IPS-11a (cell line): ENCODE measurements around the gene TMC1.
"Not testable (repeated sequence)": the region's sequence is repeated elsewhere in the genome, so short reads cannot be mapped to it uniquely, and the experiment has no call there.

Experiments used
- H3K4me3 ChIP-seq: one replicate; pipeline ENCODE4 v1.5.1; 2013; ENCODE audit warnings: low read depth, low read length, control low read depth

The TMC1 gene

DNA sequence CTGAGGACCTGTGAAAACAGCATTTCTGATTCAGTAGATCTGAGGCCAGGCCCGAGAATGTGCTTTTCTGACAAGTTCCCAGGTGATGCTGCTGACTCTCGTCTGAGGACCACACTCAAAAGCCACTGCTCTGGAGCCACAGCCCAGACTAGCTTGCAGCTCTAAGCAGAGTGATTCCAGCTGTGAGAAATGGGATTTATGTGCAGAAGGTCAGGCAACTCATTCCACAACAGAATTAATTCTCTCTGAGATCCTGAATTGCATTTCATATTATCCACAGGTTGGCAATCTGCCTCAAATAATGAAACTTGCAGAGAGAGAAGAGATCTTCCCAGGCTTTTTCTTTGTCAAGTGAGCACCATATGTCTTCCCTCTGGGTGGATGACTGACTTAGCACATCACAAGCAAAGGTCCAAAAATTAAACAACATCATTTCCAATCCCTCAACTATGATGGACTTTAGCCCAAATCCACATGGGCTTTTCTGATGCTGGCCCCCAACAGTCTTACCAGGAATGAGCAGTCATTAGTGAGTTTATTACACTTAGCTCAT is 291.2 kb downstream of the TMC1 start:
- no peak overlapping the region for H3K4me3 ChIP-seq

DNA sequence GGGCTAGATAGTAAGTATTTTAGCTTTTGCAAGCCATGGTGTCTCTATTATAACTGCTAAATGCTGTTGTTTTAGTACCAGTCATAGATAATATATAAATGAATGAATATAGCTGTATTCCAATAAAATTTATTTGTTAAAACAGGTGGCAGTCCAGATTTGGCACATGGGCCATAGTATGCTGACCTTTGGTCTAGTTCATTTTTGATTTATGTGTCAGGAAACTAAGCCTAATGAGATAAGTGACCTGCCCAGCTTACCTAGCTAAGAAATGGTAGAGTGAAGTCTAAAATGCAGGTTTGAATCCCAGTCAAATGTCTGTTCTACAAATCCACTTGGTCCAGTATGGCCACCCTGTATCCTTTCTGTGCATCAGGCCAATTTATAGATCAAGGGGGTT is 292.1 kb downstream of the TMC1 start:
- no peak overlapping the region for H3K4me3 ChIP-seq

DNA sequence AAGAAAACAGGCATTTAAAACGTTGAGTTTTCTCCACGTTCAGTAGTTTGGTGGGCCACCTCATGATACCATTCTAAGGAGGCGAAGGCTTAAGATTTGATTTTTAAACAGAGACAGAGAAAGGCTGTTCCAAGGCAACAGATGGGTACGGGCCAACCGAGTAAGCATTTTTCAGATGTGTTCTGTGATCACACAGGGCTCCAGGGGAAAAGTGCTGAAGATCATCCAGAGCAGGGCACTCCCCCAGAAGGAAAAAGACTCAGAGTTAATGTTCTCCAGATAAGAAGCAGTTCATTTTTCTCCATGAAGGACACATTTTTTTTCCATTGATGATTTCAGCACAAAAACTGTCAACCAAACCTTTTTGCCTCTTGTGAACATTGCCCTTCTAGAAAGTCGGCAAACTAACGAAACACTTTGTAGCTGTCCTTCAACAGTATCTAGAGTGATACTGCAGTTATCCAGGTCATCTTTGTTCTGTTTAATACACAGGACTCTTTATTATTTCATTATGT is 292.7 kb downstream of the TMC1 start:
- no peak overlapping the region for H3K4me3 ChIP-seq

DNA sequence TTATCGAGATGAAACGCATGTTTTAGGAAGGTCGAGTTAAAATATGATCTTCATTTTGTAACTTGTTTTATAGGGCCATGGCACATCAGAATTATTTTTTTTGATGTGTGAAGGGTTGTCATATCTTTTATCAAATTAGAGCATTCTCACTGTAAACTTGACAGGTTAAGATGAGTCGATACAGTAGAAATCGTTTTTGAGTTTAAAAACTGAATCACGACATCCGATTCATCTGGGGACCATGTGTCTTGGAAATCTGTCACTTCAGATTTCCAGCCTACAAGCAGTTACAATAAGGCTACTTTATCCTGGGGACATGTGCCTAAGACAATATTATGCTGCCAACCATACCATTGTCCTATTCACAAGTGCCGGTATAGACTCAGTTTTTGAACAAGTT is 295.3 kb downstream of the TMC1 start:
- no peak overlapping the region for H3K4me3 ChIP-seq

DNA sequence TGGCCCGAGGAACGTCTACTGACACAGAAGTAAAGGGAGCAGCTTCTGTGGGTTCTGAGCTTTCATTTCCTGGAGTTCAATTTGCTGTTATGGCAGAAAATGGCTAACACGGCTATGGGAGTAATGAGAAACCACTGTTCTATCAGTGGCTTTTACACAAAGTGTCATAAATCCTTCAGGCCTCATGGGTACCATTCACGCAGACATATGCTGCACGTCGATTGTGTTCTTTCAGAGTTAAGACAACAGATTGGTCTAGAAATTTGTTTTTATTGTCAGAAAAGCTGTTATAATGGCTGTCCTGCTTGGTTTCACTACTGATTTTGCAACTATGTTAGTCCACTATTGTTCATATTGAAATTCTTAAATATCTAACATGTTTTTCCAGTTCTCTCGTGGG is 296.0 kb downstream of the TMC1 start:
- H3K4me3 ChIP-seq: no peak overlapping the region

DNA sequence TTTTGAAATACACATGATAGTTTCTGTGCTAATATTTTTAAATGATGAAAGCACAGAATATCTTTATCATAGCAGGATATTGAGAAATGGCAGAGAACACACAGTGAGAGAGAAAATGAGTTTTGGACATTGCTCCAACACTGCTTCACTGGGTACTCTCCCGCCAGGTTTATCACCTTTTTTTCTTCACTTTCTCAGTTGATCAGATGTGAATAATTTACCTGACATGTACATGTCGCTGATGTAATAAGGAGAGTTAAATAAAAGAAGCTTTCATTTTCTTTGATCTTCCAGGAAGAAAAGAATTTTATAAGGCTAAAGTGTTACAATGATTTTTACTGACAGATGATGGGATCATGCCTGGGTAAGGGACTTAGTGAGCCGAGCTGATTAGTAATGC is 297.0 kb downstream of the TMC1 start:
- H3K4me3 ChIP-seq: no peak overlapping the region

DNA sequence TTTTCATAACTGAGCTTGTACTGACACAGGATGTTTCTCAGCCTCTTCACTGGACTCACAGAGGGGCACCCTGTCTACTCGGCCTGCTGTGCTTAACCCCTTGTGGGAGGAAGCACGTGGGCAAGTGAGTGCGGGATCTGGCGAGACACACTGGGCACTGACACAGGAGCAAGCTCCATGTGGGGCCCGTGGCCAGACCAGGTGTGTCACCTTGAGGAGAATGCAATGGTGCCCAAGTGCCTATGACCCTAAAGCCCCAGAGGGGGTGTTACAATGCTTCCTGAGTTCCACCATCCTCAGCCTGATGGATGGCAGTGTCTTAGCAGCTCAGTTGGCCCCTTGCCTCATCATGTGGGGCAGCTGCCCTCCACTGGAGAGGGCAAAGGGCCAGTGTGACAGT is 302.6 kb downstream of the TMC1 start:
- no peak overlapping the region for H3K4me3 ChIP-seq

- no peak overlapping the region for H3K4me3 ChIP-seq
These were observed 305.9 kb downstream of the TMC1 start for GRCh38 chr9:72826996-72827949.

- no peak overlapping the region for H3K4me3 ChIP-seq
These were observed 306.7 kb downstream of the TMC1 start for GRCh38 chr9:72827950-72828731.

DNA sequence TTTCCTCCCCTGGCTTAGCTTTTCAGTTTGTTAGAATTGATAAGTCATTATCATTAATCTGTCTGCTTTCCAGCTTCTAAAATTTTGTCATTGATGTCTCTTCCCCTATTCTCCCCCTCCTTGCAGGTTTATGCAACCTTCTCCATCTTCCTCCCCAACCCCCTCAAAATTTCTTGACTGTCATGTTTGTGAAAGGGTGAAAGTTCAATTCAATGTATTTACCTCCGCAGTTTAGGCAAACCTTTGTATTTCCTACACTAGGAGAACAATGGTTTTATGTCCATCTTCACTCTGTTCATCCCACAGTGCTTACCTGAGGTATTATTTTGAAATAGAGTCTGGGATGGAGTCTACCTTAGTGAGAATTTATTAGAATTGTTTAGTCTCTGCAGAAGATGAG is 313.6 kb downstream of the TMC1 start:
- H3K4me3 ChIP-seq: no peak overlapping the region

- H3K4me3 ChIP-seq: no peak overlapping the region
These were observed 315.4 kb downstream of the TMC1 start for GRCh38 chr9:72836790-72837189.

GRCh38 chr9:72839085-72839484 is 317.7 kb downstream of the TMC1 start:
- no peak overlapping the region for H3K4me3 ChIP-seq

- H3K4me3 ChIP-seq: no peak overlapping the region
These were observed 322.4 kb downstream of the TMC1 start for GRCh38 chr9:72843520-72844439.

DNA sequence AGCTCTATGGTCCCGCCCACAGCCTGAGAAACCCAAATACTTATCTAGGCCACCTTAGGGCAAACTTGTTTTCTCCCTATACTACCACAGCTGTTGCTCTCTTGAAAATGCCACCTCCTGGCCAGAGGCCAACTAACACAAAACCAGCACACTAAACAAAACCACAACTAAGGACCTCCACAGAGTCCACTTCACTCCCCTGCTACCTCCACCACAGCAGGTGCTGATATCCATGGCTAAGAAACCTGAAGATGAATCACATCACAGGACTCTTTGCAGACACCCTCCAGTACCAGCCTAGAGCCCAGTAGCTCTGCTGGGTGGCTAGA is 323.0 kb downstream of the TMC1 start:
- H3K4me3 ChIP-seq: no peak overlapping the region

DNA sequence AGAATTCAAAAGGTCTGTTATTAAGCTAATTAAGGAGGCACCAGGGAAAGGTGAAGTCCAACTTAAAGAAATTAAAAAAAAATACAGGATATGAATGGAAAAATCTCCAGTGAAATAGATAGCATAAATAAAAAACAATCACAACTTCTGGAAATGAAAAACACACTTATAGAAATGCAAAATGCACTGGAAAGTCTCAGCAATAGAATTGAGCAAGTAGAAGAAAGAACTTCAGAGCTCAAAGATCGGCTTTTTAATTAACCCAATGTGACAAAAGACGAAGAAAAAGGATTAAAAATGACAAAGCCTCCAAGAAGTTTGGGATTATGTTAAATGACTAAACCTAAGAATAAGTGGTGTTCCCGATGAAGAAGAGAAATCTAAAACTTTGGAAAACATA is 323.6 kb downstream of the TMC1 start:
- H3K4me3 ChIP-seq: not testable (repeated sequence)

- H3K4me3 ChIP-seq: not testable (repeated sequence)
These were observed 328.8 kb downstream of the TMC1 start for GRCh38 chr9:72850209-72850608.

DNA sequence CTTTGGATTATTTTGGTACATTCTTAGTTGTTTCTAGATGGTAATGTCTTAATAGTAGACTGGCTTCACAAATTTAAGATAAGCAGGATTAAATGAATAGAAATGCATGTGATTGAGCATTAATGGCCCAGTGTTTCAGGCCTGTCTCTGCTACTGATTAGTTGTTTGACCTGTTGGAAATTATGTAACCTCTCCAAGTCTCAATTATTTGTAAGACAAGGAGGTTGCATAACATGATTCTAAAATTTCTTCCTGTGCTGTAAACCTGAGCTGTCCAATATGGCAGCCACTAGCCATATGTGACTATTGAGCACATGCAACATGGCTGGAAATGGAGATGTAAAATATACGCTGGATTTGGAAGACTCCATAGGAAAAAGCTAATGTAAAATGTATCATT is 333.9 kb downstream of the TMC1 start:
- no peak overlapping the region for H3K4me3 ChIP-seq

DNA sequence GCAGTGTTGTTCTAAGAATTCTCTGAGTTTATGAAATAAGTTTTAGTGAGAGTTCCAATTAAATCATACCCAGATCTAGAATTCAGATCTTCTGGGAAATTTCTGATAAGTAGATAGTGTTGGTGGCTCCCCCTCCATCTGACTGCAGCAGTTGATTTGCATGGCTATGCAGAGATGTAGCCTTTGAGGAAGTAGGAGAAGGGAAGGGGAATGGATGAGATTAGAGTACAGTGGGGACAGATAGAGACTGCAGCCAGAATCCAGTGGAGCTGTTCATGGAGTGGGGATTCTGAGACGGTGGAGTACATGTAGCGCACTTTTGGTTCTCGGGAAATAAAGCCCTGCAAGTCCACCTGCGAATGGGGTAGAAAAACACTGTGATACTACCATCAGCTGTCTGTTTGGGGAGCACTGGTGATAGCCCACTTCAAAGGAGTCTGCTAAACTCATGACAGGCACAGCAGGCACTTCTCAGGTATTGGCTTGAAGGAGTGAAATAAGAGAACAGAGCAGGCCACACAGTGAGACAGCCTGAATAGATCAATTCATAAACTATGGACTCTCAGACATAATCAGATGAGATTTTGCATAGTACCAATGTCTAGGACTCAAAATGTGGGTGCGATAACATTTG is 334.6 kb downstream of the TMC1 start:
- H3K4me3 ChIP-seq: no peak overlapping the region

DNA sequence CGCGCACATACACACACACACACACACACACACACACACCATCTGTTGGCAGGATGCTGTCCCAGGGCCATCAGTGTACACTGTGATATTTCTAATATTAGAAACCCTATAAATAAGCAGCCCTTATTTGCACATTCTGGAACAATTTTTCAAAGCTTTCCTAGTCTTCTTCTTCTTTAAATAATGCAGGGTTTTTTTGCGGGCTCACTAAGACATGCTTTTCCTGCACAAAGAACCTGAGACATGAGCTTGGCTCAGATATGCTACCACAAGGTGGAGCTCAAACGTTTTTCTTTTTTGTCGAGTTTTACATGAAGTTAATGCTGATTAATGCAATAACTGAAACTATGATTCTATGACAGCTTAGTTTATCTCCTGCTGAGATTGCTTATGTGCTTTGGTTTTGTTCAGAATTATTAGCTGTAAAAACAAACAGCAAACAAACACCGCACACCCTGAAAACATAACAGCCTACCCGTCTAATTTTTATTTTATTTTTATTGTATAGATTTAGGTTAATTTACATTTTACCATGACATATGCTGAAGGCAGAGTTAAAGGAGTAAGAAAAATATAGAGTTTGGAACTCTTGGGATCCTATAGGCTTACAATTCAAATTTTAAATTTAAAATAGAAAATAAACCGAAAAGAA is 335.7 kb downstream of the TMC1 start:
- no peak overlapping the region for H3K4me3 ChIP-seq

DNA sequence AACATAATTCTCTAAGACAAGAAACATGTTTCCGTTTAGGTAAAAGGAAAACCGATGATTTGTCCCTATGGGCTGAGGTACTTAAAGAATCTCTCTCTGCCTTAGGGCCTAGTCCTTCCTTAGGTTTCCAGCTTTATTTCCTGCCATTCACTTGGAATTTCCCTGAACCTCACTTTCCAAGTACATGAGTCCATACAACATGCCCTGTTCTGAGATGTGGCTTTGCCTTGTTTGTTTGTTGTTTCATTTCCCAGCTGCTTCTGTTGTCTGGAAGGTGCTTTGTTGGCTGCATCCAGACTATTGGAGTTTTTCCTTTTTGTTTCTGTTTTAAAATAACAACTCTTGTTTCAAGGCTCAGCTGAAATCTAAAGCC is 336.2 kb downstream of the TMC1 start:
- H3K4me3 ChIP-seq: no peak overlapping the region
